Measurements from ENCODE around the gene POC1A.

- TF ChIP-seq CTCF (IDR thresholded peaks at IDR 0.05; ENCODE audit: insufficient read depth, low read depth, low read length) (no peak), EZH2 (IDR thresholded peaks at IDR 0.05; ENCODE audit: insufficient read depth, low read length) (no peak)
Observed at GRCh38 chr3:52099001-52099401, 55.2 kb downstream of the POC1A start.
